ENCODE data around the gene ZFHX3.

GRCh38 chr16:73000907-73001521 lies 46.9 kb downstream of the ZFHX3 start:
- TF ChIP-seq, protein P1, sequence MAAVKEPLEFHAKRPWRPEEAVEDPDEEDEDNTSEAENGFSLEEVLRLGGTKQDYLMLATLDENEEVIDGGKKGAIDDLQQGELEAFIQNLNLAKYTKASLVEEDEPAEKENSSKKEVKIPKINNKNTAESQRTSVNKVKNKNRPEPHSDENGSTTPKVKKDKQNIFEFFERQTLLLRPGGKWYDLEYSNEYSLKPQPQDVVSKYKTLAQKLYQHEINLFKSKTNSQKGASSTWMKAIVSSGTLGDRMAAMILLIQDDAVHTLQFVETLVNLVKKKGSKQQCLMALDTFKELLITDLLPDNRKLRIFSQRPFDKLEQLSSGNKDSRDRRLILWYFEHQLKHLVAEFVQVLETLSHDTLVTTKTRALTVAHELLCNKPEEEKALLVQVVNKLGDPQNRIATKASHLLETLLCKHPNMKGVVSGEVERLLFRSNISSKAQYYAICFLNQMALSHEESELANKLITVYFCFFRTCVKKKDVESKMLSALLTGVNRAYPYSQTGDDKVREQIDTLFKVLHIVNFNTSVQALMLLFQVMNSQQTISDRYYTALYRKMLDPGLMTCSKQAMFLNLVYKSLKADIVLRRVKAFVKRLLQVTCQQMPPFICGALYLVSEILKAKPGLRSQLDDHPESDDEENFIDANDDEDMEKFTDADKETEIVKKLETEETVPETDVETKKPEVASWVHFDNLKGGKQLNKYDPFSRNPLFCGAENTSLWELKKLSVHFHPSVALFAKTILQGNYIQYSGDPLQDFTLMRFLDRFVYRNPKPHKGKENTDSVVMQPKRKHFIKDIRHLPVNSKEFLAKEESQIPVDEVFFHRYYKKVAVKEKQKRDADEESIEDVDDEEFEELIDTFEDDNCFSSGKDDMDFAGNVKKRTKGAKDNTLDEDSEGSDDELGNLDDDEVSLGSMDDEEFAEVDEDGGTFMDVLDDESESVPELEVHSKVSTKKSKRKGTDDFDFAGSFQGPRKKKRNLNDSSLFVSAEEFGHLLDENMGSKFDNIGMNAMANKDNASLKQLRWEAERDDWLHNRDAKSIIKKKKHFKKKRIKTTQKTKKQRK (IDR thresholded peaks at IDR 0.05; ENCODE audit: low read depth, low read length) = no peak
- TF ChIP-seq TAF1 (IDR thresholded peaks at IDR 0.05; ENCODE audit: borderline replicate concordance, low read depth, low read length) = no peak
- no peak for TF ChIP-seq POLR2A (IDR thresholded peaks at IDR 0.05; ENCODE audit: low read depth, low read length)
- TF ChIP-seq BCLAF1 (IDR thresholded peaks at IDR 0.05) = no peak
